GM18868 (cell line): ENCODE measurements around the gene ALOXE3.

Source experiments
- ATAC-seq: cut with Tn5 transposase; IDR thresholded peaks from one replicate; pipeline ENCODE4 v1.9.1; 2021; ENCODE audit warnings: mild to moderate bottlenecking, moderate library complexity; ENCODE audit not compliant: unreplicated experiment

ALOXE3 gene

GRCh38 chr17:8055851-8056231, 62.5 kb downstream of the ALOXE3 start:
- ATAC-seq = no peak

DNA sequence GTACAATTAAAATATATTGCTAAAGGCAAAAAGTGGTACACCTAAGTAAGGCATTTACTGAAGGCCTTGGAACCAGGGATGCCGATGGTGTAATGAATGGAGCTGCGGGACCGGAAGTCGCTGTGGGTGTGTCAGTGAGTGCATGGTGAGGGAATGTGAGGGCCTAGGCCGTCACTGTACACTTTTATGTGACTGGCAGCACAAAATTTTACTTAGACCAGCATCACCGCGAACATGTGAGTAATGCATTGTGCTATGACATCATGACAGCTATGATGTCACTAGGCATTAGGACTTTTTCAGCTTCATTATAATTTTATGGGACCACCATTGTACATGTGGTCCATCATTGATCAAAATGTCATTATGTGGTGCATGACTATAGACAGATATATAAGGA, 64.7 kb downstream of the ALOXE3 start:
- no peak for ATAC-seq

DNA sequence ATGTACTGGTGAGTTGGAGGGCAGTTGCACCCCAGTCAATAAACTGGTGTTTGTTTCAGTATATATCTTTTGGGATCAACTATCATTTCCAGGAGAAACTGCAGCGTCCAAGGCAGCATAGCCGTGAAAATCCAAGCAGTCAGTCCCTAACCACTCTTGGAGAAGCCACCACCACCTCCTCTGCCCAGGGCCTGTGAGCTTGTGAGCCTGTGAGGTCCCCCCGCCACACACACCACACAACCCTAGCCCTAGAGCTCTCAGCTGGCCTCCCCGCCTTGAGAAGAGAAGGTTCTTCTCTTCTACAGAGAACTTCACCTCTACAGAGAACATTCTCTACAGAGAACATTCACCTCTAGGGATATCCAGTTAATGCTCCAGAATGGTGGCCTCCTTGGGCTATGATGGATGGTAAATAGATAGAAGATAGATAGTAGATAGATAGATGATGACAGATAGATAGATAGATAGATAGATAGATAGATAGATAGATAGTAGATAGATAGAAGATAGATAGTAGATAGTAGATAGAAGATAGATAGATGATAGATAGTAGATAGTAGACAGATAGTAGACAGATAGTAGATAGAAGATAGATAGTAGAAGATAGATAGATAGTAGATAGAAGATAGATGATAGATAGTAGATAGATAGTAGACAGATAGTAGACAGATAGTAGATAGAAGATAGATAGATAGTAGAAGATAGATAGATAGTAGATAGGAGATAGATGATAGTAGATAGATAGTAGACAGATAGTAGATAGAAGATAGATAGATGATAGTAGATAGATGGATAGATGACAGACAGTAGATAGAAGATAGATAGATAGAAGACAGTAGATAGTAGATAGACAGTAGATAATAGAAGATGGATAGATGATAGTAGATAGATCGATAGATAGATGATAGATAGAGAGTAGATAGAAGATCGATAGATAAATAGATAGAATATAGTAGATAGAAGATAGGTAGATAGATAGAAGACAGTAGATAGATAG, 65.8 kb downstream of the ALOXE3 start:
- ATAC-seq = no peak

GRCh38 chr17:8051831-8052230, 66.5 kb downstream of the ALOXE3 start:
- no peak for ATAC-seq

GRCh38 chr17:8048736-8049135, 69.6 kb downstream of the ALOXE3 start:
- no peak for ATAC-seq

DNA sequence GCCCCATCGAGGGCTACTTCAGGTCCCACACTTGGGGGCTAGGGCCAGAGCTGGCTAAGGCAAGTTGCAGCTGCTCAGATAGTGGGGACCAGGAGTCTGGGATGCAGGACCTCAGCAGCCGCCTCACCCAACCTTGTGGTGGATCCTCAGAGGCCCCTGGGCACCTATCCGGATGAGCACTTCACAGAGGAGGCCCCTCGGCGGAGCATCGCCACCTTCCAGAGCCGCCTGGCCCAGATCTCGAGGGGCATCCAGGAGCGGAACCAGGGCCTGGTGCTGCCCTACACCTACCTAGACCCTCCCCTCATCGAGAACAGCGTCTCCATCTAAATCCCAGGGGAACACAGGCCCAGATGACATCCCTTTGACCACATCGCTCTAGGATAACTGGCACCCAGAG, 70.1 kb downstream of the ALOXE3 start:
- no peak for ATAC-seq

- no peak for ATAC-seq
These were observed 70.6 kb downstream of the ALOXE3 start for GRCh38 chr17:8047769-8048110.

DNA sequence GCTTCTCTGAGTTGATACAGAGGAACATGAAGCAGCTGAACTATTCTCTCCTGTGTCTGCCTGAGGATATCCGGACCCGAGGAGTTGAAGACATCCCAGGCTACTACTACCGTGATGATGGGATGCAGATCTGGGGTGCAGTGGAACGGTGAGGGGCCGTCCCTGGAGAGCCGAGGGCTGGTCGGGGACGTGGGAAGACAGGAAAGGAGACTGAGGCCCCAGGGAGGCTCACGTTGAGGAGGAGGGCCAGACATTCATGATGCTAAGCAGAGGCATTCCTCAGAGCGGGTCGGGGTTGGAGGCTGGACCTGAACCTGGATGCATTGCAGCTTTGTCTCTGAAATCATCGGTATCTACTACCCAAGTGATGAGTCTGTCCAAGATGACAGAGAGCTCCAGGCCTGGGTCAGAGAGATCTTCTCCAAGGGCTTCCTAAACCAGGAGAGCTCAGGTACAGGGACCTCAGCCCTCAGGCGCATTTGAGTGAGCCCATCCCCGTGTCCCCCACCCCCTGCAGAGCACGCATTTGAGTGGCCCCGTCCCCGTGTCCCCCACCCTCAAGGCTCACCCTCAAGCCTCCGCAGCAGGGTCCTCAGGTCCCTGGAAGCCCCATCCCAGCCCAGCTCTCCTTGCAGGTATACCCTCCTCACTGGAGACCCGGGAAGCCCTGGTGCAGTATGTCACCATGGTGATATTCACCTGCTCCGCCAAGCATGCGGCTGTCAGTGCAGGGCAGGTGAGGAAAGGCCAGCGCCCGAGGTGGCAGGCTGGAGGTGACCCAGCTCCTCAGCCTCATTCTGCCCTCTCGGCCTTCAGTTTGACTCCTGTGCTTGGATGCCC, 71.2 kb downstream of the ALOXE3 start:
- ATAC-seq = no peak

DNA sequence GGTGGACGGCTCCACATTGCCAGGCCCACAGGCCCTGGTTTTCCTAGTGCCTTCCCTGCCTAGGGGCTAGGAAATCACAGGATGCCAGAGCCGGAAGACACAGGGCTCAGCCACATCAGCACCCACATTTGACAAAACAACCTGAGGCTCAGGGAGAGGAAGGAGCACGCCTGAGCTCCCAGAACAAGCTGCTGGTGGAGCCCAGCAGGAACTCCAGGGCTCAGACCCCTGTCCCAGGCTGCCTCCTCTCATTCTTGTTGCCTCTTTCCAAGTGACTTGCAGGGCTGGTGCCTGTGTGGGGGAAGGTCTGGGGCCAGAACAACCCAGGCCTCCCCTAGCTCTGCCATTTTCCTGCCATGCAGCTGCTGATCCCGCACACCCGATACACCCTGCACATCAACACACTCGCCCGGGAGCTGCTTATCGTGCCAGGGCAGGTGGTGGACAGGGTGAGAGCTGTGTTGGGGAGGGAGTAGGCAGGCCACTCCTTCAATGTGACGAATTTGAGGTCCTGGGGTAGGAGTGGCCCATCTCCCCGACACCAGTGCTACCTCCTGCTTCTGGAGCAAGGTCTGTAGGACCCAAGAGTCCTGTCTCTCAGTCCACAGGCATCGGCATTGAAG, 71.9 kb downstream of the ALOXE3 start:
- no peak for ATAC-seq
